GM12873 (cell line): ENCODE data around the gene RPSA.
A peak's percentile ranks its signal among the peaks of the same experiment; 100 is the strongest.

Experiments
- TF ChIP-seq, protein P1 (sequence below): IDR thresholded peaks from 2 replicates; pipeline ENCODE4 v1.5.1; 2012; ENCODE audit warnings: low read depth, mild to moderate bottlenecking, moderate library complexity, low read length, control low read depth; ENCODE audit not compliant: insufficient read depth; ENCODE audit errors: missing control alignments

Gene RPSA

DNA sequence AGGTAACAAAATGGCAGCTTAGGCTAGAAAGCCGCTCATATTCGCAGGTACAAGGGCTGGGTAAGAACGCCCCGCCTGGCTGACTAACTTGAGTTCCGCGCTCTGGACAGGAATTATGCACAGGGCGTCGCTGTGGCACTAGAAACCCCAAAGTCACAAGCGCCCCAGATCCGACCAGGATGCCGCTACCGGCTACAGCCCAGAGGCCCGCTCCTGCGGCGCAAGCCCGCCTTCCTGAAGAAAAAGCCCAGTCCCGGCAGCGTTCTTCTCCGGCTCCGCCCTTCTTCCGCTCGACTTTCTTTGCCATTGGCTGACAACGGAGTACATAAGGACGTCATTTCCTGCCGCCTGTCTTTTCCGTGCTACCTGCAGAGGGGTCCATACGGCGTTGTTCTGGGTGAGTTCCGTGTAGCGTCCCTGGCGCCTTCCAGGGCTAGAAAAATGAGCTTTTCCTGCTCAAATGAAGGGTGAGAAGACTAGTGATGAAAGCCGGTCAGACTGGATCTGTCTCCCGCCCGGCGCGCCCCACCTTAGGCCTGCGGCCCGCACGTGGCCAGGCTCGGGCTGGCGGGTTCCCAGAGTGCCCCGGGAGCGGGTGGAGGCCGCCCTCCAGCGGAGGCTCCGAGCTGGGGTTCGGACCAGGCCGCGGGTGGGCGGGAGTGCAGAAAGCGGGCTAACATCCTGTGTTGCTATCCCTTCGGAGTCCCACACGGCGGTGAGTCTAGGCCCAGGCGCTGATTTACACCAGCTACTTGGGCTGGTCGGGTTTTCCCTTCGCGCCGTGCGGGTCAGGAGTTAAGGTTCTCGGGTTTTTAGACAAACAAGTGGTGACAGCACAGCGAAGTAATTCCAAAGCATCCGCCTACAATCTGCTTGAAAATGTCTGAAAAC, at the start of gene RPSA:
RPSA (plus strand) TSS at position 353 of the 891 bp plus-strand sequence. CDS start 934 bp downstream, outside the sequence.
- TF ChIP-seq, protein P1, sequence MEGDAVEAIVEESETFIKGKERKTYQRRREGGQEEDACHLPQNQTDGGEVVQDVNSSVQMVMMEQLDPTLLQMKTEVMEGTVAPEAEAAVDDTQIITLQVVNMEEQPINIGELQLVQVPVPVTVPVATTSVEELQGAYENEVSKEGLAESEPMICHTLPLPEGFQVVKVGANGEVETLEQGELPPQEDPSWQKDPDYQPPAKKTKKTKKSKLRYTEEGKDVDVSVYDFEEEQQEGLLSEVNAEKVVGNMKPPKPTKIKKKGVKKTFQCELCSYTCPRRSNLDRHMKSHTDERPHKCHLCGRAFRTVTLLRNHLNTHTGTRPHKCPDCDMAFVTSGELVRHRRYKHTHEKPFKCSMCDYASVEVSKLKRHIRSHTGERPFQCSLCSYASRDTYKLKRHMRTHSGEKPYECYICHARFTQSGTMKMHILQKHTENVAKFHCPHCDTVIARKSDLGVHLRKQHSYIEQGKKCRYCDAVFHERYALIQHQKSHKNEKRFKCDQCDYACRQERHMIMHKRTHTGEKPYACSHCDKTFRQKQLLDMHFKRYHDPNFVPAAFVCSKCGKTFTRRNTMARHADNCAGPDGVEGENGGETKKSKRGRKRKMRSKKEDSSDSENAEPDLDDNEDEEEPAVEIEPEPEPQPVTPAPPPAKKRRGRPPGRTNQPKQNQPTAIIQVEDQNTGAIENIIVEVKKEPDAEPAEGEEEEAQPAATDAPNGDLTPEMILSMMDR: peak; percentile 45

DNA sequence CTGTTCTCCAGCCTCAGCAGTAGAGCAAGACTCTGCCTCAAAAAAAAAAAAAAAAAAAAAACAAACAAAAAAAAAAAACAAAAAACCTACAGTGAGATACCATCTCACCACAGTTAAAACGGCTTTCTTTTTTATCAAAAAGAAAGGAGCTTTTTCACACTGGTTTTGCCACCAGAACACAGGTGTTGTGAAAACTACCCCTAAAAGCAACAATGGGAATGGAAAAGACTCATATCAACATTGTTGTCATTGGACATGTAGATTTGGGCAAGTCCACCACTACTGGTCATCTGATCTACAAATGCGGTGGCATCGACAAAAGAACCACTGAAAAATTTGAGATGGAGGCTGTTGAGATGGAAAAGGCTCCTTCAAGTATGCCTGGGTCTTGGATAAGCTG, 48.2 kb upstream of the RPSA start:
- TF ChIP-seq, protein P1: no peak

DNA sequence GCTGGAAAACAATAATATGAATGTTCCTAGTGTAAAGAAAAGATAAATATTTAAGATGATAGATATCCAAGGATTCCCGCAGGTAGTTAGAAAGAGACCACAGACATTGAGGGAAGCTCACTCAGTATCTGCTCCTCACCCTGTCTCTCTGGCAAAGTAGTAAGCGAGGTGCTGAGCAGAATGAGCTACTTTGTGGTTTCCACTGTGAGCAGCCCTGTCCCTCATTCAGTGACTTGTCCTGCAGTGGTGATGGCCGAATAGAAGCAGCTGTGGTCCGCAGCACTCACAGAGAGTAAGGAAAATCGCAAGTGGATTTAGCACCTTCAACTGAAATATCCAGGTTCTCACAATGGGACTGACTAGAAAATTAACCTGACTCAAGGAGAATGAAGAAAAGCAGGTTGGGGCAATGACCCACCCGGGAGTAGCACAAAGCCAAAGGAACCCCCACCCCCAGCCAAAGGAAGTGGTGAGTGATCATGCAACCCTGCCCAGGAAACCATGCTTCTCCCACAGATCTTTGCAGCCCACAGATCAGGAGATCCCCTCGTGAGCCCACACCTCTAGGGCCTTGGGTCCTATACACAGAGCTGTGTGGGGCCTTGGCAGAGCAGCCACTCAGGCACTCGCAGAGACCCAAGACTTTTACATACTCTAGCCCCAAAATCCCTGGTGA, 45.1 kb upstream of the RPSA start:
- TF ChIP-seq, protein P1: no peak

DNA sequence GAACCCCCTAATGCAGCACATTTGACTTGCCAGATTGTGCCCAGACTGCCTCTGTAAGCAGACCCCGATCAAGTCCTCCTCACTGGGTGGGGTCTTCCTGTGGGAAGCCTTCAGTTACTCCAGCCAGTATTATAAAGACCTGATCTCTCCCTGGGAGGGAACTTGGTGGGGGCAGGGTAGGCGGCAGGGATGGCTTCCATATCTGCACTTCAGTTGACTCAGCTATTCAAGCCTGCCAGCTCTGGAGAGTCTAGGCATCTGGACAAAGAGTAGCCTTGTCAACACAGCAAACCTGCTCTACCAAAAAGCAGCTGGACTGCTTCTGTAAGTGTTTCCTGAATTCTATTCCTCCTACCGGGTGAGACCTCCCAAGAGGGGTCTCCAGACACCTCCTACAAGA, 44.3 kb upstream of the RPSA start:
- TF ChIP-seq, protein P1: no peak

DNA sequence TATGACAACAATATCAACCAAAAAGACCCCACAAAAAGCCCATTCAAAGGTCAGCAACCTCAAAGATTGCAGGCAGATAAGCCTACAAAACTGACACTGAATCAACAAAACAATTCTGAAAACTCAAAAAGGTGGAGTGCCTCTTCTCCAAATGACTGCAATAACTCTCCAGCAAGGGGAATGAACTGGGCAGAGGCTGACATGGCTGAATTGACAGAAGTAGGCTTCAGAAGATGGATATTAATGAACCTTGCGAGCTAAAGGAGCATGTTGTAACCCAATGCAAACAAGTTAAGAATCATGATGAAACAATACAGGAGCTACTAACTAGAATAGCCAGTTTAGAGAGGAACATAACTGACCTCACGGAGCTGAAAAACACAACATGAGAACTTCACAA, 43.7 kb upstream of the RPSA start:
- TF ChIP-seq, protein P1: no peak

DNA sequence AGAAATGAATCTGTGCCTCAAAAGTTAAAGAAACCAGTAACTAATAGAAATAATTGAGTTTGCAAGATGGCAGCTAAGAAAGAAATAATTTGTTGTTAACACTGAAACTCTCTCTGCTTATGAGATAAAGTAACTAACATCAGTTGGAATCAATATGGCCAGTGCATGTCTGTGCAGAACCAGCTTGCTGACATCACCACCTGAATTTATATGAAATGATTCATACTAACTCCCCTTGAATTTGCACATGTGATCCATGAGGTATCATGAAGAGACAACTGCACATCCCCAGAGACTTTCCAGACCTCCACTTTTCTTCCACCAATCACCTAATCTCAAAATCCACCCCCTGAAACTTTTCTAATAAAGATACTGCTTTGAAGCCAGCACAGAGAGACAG, 33.7 kb upstream of the RPSA start:
- TF ChIP-seq, protein P1: no peak

DNA sequence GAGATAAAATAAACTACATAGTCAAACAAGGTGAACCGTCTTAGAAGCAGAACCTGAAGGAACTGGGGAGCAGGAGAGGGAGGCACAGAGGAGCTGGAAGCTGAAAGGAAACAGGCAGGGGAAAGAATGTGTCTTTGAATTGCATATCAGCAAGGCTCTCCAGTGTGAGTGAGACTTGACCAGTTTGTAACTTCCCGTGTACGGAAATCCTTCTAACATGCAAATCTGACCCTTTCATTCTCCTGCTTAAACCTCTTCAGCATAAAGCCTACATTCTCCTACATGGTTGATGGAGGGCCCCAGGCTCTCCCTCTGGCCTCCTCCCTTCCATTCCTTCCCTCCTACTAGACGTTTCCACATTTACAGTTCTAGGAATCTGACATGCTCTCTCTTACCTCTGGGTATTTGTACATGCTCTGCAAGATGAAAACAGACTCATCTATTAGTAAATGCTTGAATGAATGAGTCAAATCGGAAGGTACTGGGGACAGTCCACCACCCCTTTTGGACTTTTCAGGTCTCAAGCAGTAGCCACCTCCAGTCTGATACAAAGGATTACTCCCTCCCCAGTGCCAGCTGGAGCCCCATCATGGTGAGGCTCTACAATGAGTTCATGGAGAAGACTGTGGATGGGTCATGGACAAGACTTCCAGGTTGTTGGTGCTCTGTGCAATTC, 29.4 kb upstream of the RPSA start:
- TF ChIP-seq, protein P1: no peak
